GM15510 (cell line): Measurements from ENCODE around the gene ZC3H13.

ENCODE experiments used
- POLR2A ChIP-seq: IDR thresholded peaks from 3 replicates; pipeline ENCODE4 v1.6.1; 2011; ENCODE audit warnings: borderline replicate concordance; ENCODE audit not compliant: insufficient read length; ENCODE audit errors: extremely low read depth

ZC3H13 gene

GRCh38 chr13:45915686-45916439 is 136.7 kb downstream of the ZC3H13 start:
- no peak for TF ChIP-seq POLR2A

DNA sequence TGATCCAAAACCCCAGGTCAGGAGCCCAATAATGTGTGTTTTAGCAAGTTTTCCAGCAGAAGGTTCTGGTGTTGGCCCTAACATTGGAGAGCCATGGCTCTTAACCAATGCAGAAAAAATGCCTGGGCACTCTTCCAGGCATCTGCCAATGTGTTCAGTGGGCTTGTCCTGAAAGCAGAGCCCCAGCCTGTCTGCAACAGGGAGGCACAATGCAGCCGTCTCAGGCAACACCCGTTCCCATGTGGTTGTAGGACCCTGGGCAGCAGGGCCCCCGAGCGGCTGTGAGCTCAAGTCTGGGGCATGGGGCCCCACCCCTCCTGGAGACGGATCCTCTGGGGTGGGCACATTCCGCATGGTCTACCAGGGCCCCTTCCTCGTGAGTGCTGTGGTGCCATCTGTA is 142.9 kb downstream of the ZC3H13 start:
- TF ChIP-seq POLR2A: no peak

DNA sequence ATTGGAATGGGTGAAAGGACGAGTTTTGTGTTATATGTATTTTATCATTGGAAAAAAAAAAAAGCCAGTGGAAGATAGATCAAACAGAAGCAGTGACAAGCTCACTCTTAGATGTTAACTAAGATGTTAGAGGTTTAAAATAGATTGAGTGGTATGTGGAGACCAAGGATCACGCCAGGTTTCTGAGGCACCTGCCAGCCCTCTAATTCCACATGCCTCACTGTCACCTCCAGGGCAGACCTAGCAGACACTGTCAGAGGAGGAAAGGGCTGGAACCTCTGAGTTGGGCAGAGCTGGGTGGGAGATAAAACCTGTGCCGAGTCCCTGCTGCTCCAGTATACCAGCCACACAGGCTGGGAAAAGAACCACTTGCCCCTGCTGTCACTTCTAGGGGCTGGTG is 143.5 kb downstream of the ZC3H13 start:
- no peak for TF ChIP-seq POLR2A

DNA sequence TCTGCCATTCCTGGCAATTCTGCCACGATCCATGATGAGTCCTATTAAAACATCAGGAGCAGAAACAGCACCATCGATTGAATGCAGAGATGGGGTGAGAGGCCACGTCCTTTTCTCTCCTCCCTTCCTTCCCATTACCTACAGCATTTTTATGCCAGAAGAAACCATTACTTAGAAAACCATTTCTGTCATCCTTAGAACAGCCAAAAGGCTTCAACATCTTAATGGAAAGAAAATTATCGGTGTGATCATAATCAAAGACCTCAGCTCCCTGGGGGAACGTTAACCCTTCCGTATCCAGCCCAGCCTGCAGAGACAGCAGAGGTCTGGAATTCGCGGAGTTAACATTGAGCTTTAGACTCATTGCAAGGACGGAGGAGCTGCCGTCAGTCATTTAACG is 145.0 kb downstream of the ZC3H13 start:
- TF ChIP-seq POLR2A: no peak
